DMS53 treated with DMSO at 0.1 percent for 48 hours (cell line): ENCODE measurements around the gene AHNAK.
"Not testable (repeated sequence)": the region's sequence is repeated elsewhere in the genome, so short reads cannot be mapped to it uniquely, and the experiment has no call there.

ENCODE experiments used
- DNase-seq: peaks from one replicate; lab custom pipeline; 2025; ENCODE audit not compliant: unreplicated experiment; lab: John Stamatoyannopoulos, UW

AHNAK gene

DNA sequence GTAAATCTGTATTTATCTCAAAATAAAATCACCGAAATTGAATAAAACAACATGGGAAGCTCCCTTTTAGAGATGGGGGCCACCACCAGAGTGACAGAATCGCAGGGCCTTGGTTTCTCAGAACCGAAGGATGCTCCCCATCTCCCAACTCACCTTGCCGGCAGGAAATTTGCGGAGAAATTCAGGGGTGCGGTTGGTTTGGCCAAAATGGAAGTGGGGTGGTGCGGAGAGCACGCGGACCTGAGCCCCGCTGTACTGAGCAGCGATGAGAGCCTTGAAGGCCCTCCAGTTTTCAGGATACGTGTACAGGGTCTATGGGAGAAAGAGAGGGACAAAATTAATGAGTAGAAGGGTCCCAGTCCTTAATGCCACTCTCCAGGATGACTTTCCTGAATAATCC is 25.8 kb upstream of the AHNAK start:
- no peak for DNase-seq

GRCh38 chr11:62571493-62571892 is 24.9 kb upstream of the AHNAK start:
- not testable (repeated sequence) for DNase-seq

GRCh38 chr11:62570903-62571302 is 24.3 kb upstream of the AHNAK start:
- DNase-seq, result not testable (repeated sequence)

DNA sequence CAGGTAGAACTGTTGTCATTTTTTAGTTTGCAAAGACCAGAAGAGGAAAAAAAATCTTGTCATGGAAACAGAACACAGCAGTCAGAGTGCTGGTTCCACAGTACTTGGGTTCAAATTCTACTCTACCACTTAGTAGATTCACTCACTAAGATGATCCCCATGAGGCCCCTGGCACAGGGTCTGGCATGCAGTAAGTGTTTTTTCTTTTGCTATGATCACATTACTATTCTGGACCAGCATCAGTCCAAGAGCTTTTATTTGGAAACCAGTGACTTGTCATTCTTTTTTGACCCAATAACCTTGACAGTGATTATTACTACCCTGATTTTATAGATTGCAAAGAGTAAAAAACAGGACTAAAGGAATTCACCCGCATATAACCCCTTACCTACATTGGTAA is 23.0 kb upstream of the AHNAK start:
- no peak for DNase-seq

- DNase-seq, result no peak
Observed at GRCh38 chr11:62567018-62567633, 20.5 kb upstream of the AHNAK start.

GRCh38 chr11:62566247-62566646 is 19.6 kb upstream of the AHNAK start:
- no peak for DNase-seq

DNA sequence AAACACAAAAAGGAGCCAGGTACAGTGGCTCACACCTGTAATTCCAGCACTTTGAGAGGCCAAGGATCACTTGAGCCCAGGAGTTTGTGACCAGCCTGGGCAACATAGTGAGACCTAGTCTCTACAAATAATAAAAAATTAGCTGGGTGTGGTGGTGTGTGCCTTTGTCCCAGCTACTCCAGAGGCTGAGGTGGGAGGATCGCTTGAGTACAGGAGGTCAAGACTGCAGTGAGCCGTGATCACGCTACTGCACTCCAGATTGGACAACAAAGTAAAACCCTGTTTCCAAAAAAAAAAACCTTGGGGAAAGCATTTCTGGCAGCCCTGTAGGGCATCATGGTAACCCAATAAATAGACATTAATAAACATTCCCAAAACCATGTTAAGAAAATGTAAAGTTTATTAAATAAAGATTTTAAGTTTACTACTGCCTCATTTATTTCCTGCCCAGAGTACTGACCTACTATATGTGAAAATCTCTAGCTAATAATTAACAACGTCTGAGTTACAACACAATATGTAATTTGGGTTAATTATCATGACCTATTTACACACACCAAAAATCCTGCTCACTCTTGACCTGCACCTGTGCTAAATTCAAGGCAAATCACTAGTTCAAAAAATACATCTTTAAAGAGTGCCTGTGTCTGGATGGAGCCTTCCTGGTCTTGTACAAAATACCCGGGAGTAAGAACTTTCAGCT is 18.6 kb upstream of the AHNAK start:
- DNase-seq, result no peak

GRCh38 chr11:62561677-62562230 is 15.1 kb upstream of the AHNAK start:
- not testable (repeated sequence) for DNase-seq

GRCh38 chr11:62560566-62561103 is 14.0 kb upstream of the AHNAK start:
- peak; percentile 45 for DNase-seq

GRCh38 chr11:62559626-62560025 is 13.0 kb upstream of the AHNAK start:
- not testable (repeated sequence) for DNase-seq

- no peak for DNase-seq
Observed at GRCh38 chr11:62559204-62559603, 12.6 kb upstream of the AHNAK start.

GRCh38 chr11:62558669-62559068 is 12.1 kb upstream of the AHNAK start:
- no peak for DNase-seq

DNA sequence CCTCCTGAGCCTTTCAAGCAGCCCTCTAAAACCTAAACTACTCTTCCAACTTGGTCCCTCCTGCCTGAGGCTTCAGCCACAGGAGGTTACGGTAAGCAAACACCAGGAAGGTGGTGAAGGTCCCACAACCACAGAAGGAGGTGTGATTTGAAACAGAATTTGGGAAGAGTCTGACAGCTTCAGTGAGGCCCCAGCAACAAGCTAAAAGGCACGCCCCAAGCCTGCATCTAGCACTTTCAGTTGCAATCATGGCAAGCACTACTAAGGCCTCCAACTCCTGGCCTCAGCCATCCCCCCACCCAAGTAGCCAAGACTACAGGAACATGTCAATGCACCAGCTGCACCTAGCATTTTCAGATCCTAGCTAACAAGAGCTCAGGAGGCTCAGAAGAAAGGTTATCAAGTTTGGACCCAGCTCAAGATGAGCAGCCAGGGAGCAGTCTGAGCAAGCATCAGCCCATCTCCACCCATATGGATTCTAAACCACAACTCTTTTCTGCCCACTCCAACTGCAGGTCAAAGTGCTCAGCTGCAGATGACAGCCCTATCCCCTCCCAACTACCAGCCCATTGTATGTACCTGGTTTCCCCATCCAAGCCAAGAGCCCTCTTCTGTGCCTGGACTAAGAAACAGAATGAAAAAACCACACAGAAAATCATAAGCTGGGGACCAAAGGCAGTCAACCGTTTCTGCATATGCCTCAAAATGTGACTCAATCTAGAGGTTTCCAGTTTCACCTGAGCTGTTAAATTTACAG is 10.4 kb upstream of the AHNAK start:
- DNase-seq, result no peak

GRCh38 chr11:62556108-62556874 is 9.7 kb upstream of the AHNAK start:
- DNase-seq, result peak; percentile 81

DNA sequence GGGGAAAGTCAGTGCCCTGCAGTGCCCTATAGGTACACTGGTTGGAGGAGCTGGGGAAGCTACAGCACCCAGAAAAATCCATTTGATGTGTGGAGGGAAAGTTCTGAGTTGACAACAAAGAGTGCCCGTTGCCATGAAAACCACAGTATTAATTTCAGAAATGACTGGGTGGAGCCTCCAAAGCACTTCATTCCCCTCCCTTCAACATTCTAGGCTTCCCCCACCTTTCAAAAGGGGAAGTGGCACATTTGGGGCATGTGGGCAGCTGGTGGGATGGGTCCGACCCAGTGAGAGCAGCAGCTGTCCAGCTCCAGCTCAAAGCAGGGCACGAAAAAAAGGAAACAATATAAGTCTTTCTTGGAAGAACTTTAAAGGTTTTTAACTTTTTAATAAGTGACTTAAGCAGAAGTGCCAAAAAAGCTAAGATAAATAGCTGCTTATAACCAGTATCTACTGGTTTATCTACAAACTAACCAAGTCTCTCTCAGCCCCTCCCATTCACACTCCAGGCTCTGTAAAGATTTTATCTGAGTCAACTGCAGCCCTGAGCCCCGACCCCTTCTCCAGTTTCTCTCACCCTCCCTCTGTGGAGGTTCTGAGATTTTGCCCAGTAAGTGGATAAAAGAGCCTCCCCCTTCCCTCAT is 9.0 kb upstream of the AHNAK start:
- no peak for DNase-seq

GRCh38 chr11:62554387-62555167 is 8.0 kb upstream of the AHNAK start:
- DNase-seq, result no peak

DNA sequence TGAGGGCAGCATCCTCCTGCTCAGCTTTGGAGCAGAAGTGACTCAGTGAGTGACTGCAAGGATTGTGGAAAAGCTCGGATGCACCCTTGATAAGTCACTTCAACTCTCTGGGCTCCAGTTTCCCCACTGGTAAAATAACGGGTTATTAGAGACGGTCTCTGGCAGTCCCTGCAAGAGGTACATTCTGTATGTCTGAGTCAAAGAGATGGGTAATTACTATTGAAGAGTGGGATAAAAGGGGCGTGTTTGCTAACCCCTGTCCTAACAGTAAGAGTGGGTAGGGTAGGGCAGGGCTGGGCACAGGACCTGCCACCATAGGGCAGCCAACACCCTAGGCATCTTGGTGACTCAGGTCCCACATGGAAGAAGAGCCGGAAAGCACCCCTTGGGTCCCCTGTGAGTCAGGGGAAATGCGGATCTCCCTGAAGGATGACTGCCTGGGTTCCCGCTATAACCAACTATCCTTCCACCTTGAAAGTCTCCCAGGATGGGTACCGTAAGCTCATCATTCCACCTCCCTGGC is 7.3 kb upstream of the AHNAK start:
- DNase-seq, result no peak

GRCh38 chr11:62553080-62553838 is 6.7 kb upstream of the AHNAK start:
- DNase-seq, result no peak
